SK-N-SH (cell line): ENCODE measurements around the gene NUMBL. TPM values are rescaled to one million over a fixed set of nuclear protein-coding genes. Genes with fewer than 3 reads are reported as not detected.

Source experiments
- CTCF ChIA-PET: fragments of 300-600, 350-600 bp; formaldehyde crosslinking; extraction: SDS; loops from one replicate; lab custom pipeline; 2021; lab: Yijun Ruan, JAX
- POLR2A ChIA-PET: fragments of 350-600 bp; sonication (Branson Sonifier 250); formaldehyde crosslinking; extraction: SDS; loops from one replicate; lab custom pipeline; 2020; ENCODE audit warnings: antibody characterized with exemption, inconsistent platforms; lab: Yijun Ruan, JAX
- DNase-seq: peaks from one replicate; pipeline ENCODE4 v3.0.0; 2012
- H2AFZ ChIP-seq: fragments of 200-600 bp; sonication (generic); 2 replicates; pipeline ENCODE4 v1.8.1; 2016; ENCODE audit warnings: antibody characterized with exemption, mild to moderate bottlenecking, low read depth
- H3F3A ChIP-seq: fragments of 200-600 bp; sonication (generic); replicated peaks from 2 replicates; pipeline ENCODE3; 2016; ENCODE audit warnings: antibody characterized with exemption, mild to moderate bottlenecking; ENCODE audit not compliant: insufficient read depth
- H3K27ac ChIP-seq, 2 experiments: fragments of 200-500 bp in 1 of 2; fragments of 200-600 bp in 1 of 2; sonication (Bioruptor generic) in 1 of 2; sonication (generic), shearing (Covaris generic) in 1 of 2; 2 replicates each; pipeline versions ENCODE4 v1.5.1 to v1.6.1; 2014 to 2016; ENCODE audit warnings: low read depth in 2 of 2, inconsistent platforms in 1 of 2, low read length in 1 of 2, mild to moderate bottlenecking in 1 of 2, mixed read lengths in 1 of 2
- H3K27me3 ChIP-seq: fragments of 200-600 bp; sonication (generic), shearing (Covaris generic); 2 replicates; pipeline ENCODE4 v1.6.1; 2016; ENCODE audit warnings: mixed run types; ENCODE audit not compliant: insufficient read depth
- H3K36me3 ChIP-seq, 2 experiments: fragments of 200-500 bp in 1 of 2; fragments of 200-600 bp in 1 of 2; sonication (Bioruptor generic) in 1 of 2; sonication (generic) in 1 of 2; replicated peaks in 1 of 2; 2 replicates each; pipeline versions ENCODE3 to v1.5.1; 2014 to 2016; ENCODE audit warnings: low read length in 1 of 2, mild to moderate bottlenecking in 1 of 2; ENCODE audit not compliant: insufficient read depth in 2 of 2, control insufficient read depth in 1 of 2
- H3K4me1 ChIP-seq, 2 experiments: fragments of 200-500 bp in 1 of 2; fragments of 200-600 bp in 1 of 2; sonication (Bioruptor generic) in 1 of 2; sonication (generic), shearing (Covaris generic) in 1 of 2; 2 replicates each; pipeline versions ENCODE4 v1.5.1 to v1.6.1; 2014 to 2016; ENCODE audit warnings: low read depth in 1 of 2, low read length in 1 of 2, mixed run types in 1 of 2; ENCODE audit not compliant: insufficient read depth in 2 of 2, control insufficient read depth in 1 of 2
- H3K4me2 ChIP-seq: fragments of 200-600 bp; sonication (generic), shearing (Covaris generic); 2 replicates; pipeline ENCODE4 v1.6.1; 2017; ENCODE audit warnings: mixed run types
- H3K4me3 ChIP-seq, 2 experiments: fragments of 200-500 bp in 1 of 2; fragments of 200-600 bp in 1 of 2; sonication (Bioruptor generic) in 1 of 2; sonication (generic), shearing (Covaris generic) in 1 of 2; 2 replicates each; pipeline versions ENCODE4 v1.5.1 to v1.8.1; 2014 to 2016; ENCODE audit warnings: low read depth in 2 of 2, inconsistent platforms in 1 of 2, low read length in 1 of 2, mild to moderate bottlenecking in 1 of 2, mixed read lengths in 1 of 2, moderate library complexity in 1 of 2
- H3K79me2 ChIP-seq: fragments of 200-600 bp; sonication (generic); 2 replicates; pipeline ENCODE4 v1.8.1; 2017; ENCODE audit warnings: mild to moderate bottlenecking; ENCODE audit not compliant: insufficient read depth
- H3K9ac ChIP-seq: fragments of 200-600 bp; sonication (generic); 2 replicates; pipeline ENCODE4 v1.6.1; 2017; ENCODE audit warnings: mixed run types
- H3K9me2 ChIP-seq: fragments of 200-600 bp; sonication (generic); 2 replicates; pipeline ENCODE4 v1.6.1; 2017; ENCODE audit warnings: mixed run types
- H3K9me3 ChIP-seq: fragments of 200-600 bp; sonication (generic); 2 replicates; pipeline ENCODE4 v1.6.1; 2017; ENCODE audit warnings: mixed run types, mild to moderate bottlenecking, moderate library complexity
- H4K20me1 ChIP-seq: fragments of 200-600 bp; sonication (generic); 2 replicates; pipeline ENCODE4 v1.6.1; 2017; ENCODE audit warnings: mild to moderate bottlenecking, mixed run types; ENCODE audit not compliant: insufficient read depth
- EZH2phosphoT487 ChIP-seq: fragments of 200-600 bp; sonication (generic); IDR thresholded peaks from 2 replicates; pipeline ENCODE4 v1.6.1; 2017; ENCODE audit warnings: low read depth, mixed run types, mild to moderate bottlenecking, antibody characterized with exemption, moderate library complexity, borderline replicate concordance
- FOXM1 ChIP-seq: IDR thresholded peaks from 2 replicates; pipeline ENCODE4 v1.4.0; 2012; ENCODE audit warnings: low read depth, mild to moderate bottlenecking
- GATA2 ChIP-seq: sonication (generic); formaldehyde crosslinking; IDR thresholded peaks from 2 replicates; pipeline ENCODE4 v1.5.0; 2020; ENCODE audit warnings: mild to moderate bottlenecking, missing genetic modification reagents
- JUND ChIP-seq: IDR thresholded peaks from 2 replicates; pipeline ENCODE4 v1.4.0; 2012
- MXI1 ChIP-seq: IDR thresholded peaks from 2 replicates; pipeline ENCODE4 v1.6.1; 2012; ENCODE audit warnings: mild to moderate bottlenecking, low read depth, low read length, improper control_type of control experiment
- POLR2AphosphoS5 ChIP-seq: IDR thresholded peaks from 2 replicates; pipeline ENCODE4 v1.6.1; 2012; ENCODE audit warnings: low read depth, low read length
- SIN3A ChIP-seq: IDR thresholded peaks from 2 replicates; pipeline ENCODE4 v1.6.1; 2012; ENCODE audit warnings: low read depth, mild to moderate bottlenecking, low read length, moderate library complexity, borderline replicate concordance
- TAF1 ChIP-seq: IDR thresholded peaks from 2 replicates; pipeline ENCODE4 v1.6.1; 2012; ENCODE audit warnings: low read depth, mild to moderate bottlenecking, low read length, moderate library complexity, borderline replicate concordance
- TEAD4 ChIP-seq: IDR thresholded peaks from 2 replicates; pipeline ENCODE4 v1.4.0; 2012; ENCODE audit warnings: mild to moderate bottlenecking, borderline replicate concordance; ENCODE audit not compliant: insufficient read depth
- YY1 ChIP-seq: IDR thresholded peaks from 2 replicates; pipeline ENCODE4 v1.4.0; 2012; ENCODE audit warnings: low read depth, mild to moderate bottlenecking
- WGBS: methylation state at CpG from one replicate; pipeline ENCODE4 v1.1.6; 2017; ENCODE audit warnings: low lambda C conversion rate; 5-methylcytosine and 5-hydroxymethylcytosine counted together
- polyA plus RNA-seq, 3 experiments: library from polyadenylated mRNA; depleted of rRNA; stranded (reverse); fragments of >200 nt; gene quantifications; 2 replicates each; pipeline ENCODE4 v1.2.3, GENCODE V29; 2012
- TF ChIP-seq, protein P1 (sequence below): IDR thresholded peaks from 2 replicates; pipeline ENCODE4 v1.4.0; 2012; ENCODE audit warnings: low read depth, borderline replicate concordance
- TF ChIP-seq, protein P2 (sequence below): IDR thresholded peaks from 2 replicates; pipeline ENCODE4; 2012
- TF ChIP-seq, protein P3 (sequence below): IDR thresholded peaks from 2 replicates; pipeline ENCODE4 v1.4.0; 2012; ENCODE audit warnings: low read depth, borderline replicate concordance
- TF ChIP-seq, protein P4 (sequence below): fragments of 200-600 bp; sonication (generic); IDR thresholded peaks from 2 replicates; pipeline ENCODE4 v1.6.1; 2017; ENCODE audit warnings: antibody characterized with exemption, mild to moderate bottlenecking, moderate library complexity
- TF ChIP-seq, protein P5 (sequence below): fragments of 150-350 bp; IDR thresholded peaks from 2 replicates; pipeline ENCODE4 v1.6.1; 2016; ENCODE audit warnings: mild to moderate bottlenecking, low read depth, low read length

Gene NUMBL
- polyA plus RNA-seq, 1 of the 3 experiments (the other 2 are of a cell fraction) = 54.6 TPM

DNA sequence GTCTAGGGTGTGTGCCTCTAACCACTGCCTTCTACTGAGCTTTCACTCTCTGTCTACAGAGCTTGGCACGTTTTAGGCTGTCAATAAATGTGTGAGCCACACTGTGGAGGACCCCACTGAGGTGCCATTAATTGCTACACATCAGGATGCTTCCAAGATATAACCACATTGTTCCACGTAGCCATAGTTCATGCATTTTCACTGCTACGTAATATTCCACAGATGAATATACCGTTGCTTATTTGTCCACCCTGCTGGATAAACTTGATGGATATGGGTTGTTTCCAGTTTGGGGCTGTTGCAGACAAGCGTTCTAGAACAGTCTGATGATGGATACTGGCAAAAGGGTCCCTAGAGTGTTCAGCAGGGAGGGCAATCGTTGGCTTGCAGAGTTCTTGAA is 11.3 kb upstream of the NUMBL start:
- WGBS = 84% methylated on average over 6 of the region's 6 CpGs
- Histone ChIP-seq H2AFZ (no peak overlapping the region), H3K9me2 (no peaks in the 10 kb centered on the region), H3K9ac (no peak overlapping the region), H3K4me3 (no peak overlapping the region)
- no peak for DNase-seq
- TF ChIP-seq, protein P1, sequence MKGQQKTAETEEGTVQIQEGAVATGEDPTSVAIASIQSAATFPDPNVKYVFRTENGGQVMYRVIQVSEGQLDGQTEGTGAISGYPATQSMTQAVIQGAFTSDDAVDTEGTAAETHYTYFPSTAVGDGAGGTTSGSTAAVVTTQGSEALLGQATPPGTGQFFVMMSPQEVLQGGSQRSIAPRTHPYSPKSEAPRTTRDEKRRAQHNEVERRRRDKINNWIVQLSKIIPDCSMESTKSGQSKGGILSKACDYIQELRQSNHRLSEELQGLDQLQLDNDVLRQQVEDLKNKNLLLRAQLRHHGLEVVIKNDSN = no peak
- no peak for TF ChIP-seq YY1
- TF ChIP-seq FOXM1 = no peak
- no peak for TF ChIP-seq SIN3A
- TF ChIP-seq, protein P2, sequence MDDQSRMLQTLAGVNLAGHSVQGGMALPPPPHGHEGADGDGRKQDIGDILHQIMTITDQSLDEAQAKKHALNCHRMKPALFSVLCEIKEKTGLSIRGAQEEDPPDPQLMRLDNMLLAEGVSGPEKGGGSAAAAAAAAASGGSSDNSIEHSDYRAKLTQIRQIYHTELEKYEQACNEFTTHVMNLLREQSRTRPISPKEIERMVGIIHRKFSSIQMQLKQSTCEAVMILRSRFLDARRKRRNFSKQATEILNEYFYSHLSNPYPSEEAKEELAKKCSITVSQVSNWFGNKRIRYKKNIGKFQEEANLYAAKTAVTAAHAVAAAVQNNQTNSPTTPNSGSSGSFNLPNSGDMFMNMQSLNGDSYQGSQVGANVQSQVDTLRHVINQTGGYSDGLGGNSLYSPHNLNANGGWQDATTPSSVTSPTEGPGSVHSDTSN = no peak
- no peak for TF ChIP-seq JUND
- TF ChIP-seq, protein P3, sequence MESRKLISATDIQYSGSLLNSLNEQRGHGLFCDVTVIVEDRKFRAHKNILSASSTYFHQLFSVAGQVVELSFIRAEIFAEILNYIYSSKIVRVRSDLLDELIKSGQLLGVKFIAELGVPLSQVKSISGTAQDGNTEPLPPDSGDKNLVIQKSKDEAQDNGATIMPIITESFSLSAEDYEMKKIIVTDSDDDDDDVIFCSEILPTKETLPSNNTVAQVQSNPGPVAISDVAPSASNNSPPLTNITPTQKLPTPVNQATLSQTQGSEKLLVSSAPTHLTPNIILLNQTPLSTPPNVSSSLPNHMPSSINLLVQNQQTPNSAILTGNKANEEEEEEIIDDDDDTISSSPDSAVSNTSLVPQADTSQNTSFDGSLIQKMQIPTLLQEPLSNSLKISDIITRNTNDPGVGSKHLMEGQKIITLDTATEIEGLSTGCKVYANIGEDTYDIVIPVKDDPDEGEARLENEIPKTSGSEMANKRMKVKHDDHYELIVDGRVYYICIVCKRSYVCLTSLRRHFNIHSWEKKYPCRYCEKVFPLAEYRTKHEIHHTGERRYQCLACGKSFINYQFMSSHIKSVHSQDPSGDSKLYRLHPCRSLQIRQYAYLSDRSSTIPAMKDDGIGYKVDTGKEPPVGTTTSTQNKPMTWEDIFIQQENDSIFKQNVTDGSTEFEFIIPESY = no peak
- TF ChIP-seq EZH2phosphoT487 = no peak
- TF ChIP-seq POLR2AphosphoS5 = no peak
- no peak for TF ChIP-seq GATA2 (CRISPR knock-in tag)
- TF ChIP-seq, protein P4, sequence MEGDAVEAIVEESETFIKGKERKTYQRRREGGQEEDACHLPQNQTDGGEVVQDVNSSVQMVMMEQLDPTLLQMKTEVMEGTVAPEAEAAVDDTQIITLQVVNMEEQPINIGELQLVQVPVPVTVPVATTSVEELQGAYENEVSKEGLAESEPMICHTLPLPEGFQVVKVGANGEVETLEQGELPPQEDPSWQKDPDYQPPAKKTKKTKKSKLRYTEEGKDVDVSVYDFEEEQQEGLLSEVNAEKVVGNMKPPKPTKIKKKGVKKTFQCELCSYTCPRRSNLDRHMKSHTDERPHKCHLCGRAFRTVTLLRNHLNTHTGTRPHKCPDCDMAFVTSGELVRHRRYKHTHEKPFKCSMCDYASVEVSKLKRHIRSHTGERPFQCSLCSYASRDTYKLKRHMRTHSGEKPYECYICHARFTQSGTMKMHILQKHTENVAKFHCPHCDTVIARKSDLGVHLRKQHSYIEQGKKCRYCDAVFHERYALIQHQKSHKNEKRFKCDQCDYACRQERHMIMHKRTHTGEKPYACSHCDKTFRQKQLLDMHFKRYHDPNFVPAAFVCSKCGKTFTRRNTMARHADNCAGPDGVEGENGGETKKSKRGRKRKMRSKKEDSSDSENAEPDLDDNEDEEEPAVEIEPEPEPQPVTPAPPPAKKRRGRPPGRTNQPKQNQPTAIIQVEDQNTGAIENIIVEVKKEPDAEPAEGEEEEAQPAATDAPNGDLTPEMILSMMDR = no peak
- no peak for TF ChIP-seq TAF1
- TF ChIP-seq MXI1 = no peak
- TF ChIP-seq TEAD4 = no peak
- TF ChIP-seq, protein P5, sequence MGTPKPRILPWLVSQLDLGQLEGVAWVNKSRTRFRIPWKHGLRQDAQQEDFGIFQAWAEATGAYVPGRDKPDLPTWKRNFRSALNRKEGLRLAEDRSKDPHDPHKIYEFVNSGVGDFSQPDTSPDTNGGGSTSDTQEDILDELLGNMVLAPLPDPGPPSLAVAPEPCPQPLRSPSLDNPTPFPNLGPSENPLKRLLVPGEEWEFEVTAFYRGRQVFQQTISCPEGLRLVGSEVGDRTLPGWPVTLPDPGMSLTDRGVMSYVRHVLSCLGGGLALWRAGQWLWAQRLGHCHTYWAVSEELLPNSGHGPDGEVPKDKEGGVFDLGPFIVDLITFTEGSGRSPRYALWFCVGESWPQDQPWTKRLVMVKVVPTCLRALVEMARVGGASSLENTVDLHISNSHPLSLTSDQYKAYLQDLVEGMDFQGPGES = no peak
- TF ChIP-seq, all 33 proteins: peak for 0
- Histone ChIP-seq H3K27me3 (no peaks in the 10 kb centered on the region), H4K20me1 (no peaks in the 10 kb centered on the region), H3K4me2 (no peak overlapping the region), H3F3A (no peaks in the 10 kb centered on the region), H3K36me3 (peaks cover 34 to 38% of the 10 kb centered on the region in 2 experiments), H3K9me3 (no peaks in the 10 kb centered on the region), H3K79me2 (no peaks in the 10 kb centered on the region), H3K4me1 (no peaks in the 10 kb centered on the region), H3K27ac (no peak overlapping the region)
- POLR2A ChIA-PET = no interaction called here
- CTCF ChIA-PET = interaction anchor here (1.2 kb wide), 1 partner anchor 38 kb away, joined by 3 read pairs; no protein-coding TSS in a partner anchor
